Type B pancreatic cell (in vitro differentiated cells): Measurements from ENCODE around the gene RET. TPM values are rescaled to one million over a fixed set of nuclear protein-coding genes. Genes with fewer than 3 reads are reported as not detected.

Experiments used
- DNase-seq: peaks from one replicate; pipeline ENCODE4 v3.0.0; 2021; ENCODE audit warnings: mixed read lengths; ENCODE audit not compliant: unreplicated experiment; ENCODE audit errors: extremely low spot score
- H3K27ac Mint-ChIP-seq: 2 replicates; pipeline ENCODE4 v1.8.0; 2021; ENCODE audit warnings: mild to moderate bottlenecking, mixed read lengths
- H3K27me3 Mint-ChIP-seq: 2 replicates; pipeline ENCODE4 v1.8.0; 2021; ENCODE audit warnings: mixed read lengths
- H3K36me3 Mint-ChIP-seq: 2 replicates; pipeline ENCODE4 v1.8.0; 2021; ENCODE audit warnings: mixed read lengths
- H3K4me1 Mint-ChIP-seq: one replicate; pipeline ENCODE4 v1.8.0; 2021; ENCODE audit warnings: mixed read lengths; ENCODE audit not compliant: unreplicated experiment
- H3K4me3 Mint-ChIP-seq: 2 replicates; pipeline ENCODE4 v1.8.0; 2021; ENCODE audit warnings: mild to moderate bottlenecking, mixed read lengths
- H3K9me3 Mint-ChIP-seq: 2 replicates; pipeline ENCODE4 v1.8.0; 2021; ENCODE audit warnings: mixed read lengths
- total RNA-seq: library from RNA; stranded (reverse); gene quantifications from 2 replicates; pipeline ENCODE4 v1.2.1, GENCODE V29; 2021; ENCODE audit warnings: low replicate concordance
- TF ChIP-seq, protein P1 (sequence below): fragments of 200-600 bp; sonication (generic); conservative IDR thresholded peaks from 2 replicates; pipeline ENCODE4 v1.5.0; 2021; ENCODE audit warnings: antibody characterized with exemption, mild to moderate bottlenecking

RET gene
- total RNA-seq, 1 donor from 2014 or later: 8.2 TPM

DNA sequence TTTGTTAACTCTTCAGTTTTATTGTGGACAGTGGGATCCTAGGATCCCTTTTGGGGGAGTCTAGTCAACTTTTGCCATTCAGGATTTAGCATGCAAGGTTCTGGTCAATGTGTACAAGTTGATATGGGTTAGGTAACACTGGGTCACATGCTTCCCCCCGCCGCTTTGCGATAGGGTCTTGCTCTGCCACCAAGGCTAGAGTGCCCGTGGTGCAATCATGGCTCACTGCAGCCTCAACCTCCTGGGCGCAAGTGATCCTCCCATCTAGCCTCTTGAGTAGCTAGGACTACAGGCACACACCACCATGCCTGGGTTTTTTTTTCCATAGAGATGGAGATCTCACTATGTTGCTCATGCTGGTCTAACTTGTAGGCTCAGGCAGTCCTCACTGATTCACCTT, 58.2 kb downstream of the RET start:
- DNase-seq: no peak
- no peaks in the 10 kb centered on the region for H3K9me3 Mint-ChIP-seq
- H3K27ac Mint-ChIP-seq: no peak overlapping the region
- no peaks in the 10 kb centered on the region for H3K36me3 Mint-ChIP-seq
- no peak overlapping the region for H3K4me3 Mint-ChIP-seq
- H3K27me3 Mint-ChIP-seq: peaks cover 3% of the 10 kb centered on the region
- TF ChIP-seq, protein P1, sequence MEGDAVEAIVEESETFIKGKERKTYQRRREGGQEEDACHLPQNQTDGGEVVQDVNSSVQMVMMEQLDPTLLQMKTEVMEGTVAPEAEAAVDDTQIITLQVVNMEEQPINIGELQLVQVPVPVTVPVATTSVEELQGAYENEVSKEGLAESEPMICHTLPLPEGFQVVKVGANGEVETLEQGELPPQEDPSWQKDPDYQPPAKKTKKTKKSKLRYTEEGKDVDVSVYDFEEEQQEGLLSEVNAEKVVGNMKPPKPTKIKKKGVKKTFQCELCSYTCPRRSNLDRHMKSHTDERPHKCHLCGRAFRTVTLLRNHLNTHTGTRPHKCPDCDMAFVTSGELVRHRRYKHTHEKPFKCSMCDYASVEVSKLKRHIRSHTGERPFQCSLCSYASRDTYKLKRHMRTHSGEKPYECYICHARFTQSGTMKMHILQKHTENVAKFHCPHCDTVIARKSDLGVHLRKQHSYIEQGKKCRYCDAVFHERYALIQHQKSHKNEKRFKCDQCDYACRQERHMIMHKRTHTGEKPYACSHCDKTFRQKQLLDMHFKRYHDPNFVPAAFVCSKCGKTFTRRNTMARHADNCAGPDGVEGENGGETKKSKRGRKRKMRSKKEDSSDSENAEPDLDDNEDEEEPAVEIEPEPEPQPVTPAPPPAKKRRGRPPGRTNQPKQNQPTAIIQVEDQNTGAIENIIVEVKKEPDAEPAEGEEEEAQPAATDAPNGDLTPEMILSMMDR: no peak
- H3K4me1 Mint-ChIP-seq: peaks cover 14% of the 10 kb centered on the region

DNA sequence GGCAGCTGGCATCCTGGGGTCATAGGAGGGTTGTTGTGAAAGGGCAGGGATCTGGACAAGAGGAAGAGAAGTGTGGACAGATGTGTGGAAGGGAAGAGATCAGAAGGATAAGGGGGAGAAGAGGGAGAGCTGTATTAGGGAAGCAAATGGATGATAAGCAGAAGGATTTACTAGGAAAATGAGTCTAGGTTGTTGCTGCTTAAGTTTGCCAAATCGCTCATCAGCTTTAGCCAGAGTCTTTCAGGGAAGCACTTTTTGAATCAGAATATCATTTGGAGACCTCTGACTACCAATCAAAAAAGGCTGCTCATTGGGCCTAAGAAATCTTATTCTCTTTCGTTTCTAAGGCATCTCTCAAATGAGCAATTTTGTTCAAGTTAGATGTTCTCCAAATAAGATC, 58.8 kb downstream of the RET start:
- H3K4me1 Mint-ChIP-seq: peaks cover 18% of the 10 kb centered on the region
- TF ChIP-seq, protein P1: no peak
- no peaks in the 10 kb centered on the region for H3K36me3 Mint-ChIP-seq
- H3K27ac Mint-ChIP-seq: peak overlapping the region; percentile 73
- no peaks in the 10 kb centered on the region for H3K9me3 Mint-ChIP-seq
- no peak for DNase-seq
- H3K4me3 Mint-ChIP-seq: peak overlapping the region; percentile 96
- peaks cover 3% of the 10 kb centered on the region for H3K27me3 Mint-ChIP-seq

DNA sequence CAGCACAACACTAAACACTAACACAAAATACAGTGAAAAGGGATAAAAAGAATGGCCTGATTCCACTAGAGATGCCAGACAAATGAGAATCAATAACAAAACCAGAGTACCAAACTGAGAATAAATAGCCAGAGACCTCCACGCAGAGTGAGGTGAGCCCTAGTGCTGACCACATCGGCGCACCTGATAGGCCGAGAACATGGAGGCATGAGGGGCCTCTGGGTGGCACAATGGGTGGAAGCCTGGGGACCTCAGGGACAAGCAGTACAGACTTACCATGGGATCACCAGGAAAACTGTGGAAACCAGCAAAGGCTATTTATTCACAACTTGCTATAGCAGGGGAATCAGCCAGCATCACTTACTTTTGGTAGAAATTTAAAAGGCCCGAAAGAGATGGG, 59.6 kb downstream of the RET start:
- H3K27ac Mint-ChIP-seq: peak overlapping the region; percentile 73
- peak overlapping the region; percentile 96 for H3K4me3 Mint-ChIP-seq
- H3K27me3 Mint-ChIP-seq: peaks cover 3% of the 10 kb centered on the region
- H3K4me1 Mint-ChIP-seq: peaks cover 20% of the 10 kb centered on the region
- no peaks in the 10 kb centered on the region for H3K36me3 Mint-ChIP-seq
- H3K9me3 Mint-ChIP-seq: no peaks in the 10 kb centered on the region
- TF ChIP-seq, protein P1: no peak
- DNase-seq: no peak

DNA sequence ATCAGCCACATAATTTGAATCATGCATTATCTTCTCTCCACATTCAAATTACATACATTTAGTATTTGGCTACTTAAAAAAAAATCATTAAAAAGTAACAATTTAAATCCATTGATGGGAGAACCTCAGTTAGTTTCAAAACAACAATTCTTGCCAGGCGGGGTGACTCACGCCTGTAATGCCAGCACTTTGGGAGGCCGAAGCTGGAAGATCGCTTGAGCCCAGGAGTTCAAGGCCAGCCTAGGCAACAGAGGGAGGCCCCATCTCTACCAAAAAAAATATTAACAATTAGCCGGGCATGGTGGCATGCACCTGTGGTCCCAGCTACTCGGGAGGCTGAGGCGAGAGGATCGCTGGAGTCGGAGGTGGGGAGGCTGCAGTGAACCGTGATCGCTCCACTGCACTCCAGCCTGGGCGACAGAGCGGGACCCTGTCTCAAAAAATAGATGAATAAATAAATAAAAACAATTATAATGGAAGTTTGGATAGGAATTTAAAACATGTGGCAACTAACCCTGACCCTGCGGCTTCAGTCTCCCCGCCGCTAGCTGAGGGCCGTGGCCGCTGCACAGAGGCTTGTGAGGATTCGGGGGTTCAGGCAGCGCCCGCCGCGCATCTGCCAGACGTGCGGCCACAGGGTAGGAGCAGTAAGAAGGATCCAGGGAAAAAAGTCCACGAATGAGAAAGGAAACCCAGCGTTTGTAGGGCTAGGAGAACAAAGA, 60.3 kb downstream of the RET start:
- peak overlapping the region; percentile 96 for H3K27ac Mint-ChIP-seq
- no peak for DNase-seq
- peak overlapping the region; percentile 96 for H3K4me3 Mint-ChIP-seq
- H3K9me3 Mint-ChIP-seq: no peaks in the 10 kb centered on the region
- no peaks in the 10 kb centered on the region for H3K36me3 Mint-ChIP-seq
- TF ChIP-seq, protein P1: no peak
- peaks cover 3% of the 10 kb centered on the region for H3K27me3 Mint-ChIP-seq
- H3K4me1 Mint-ChIP-seq: peaks cover 20% of the 10 kb centered on the region

DNA sequence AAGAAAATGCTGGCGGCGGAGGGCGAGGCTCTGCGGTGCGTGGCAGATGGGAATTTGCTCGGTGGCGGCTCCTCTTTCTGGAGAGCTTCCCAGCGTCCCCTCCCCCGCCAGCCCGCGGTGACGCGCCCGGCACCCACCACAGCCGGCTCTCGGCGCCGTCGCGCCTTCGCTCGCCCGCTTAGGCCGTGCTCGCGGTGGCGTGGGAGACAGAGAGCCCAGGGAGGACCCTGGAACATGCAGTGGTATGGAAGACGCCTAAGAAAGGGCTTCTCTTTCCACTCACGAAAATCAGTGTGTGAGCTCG, 60.8 kb downstream of the RET start:
- H3K27me3 Mint-ChIP-seq: peaks cover 3% of the 10 kb centered on the region
- DNase-seq: peak; percentile 77

More for the DNA sequence above, 60.8 kb downstream of the RET start:
- peak overlapping the region; percentile 96 for H3K4me3 Mint-ChIP-seq
- TF ChIP-seq, protein P1: no peak
- H3K4me1 Mint-ChIP-seq: peaks cover 24% of the 10 kb centered on the region
- peaks cover 3% of the 10 kb centered on the region for H3K36me3 Mint-ChIP-seq
- H3K9me3 Mint-ChIP-seq: no peaks in the 10 kb centered on the region
- peak overlapping the region; percentile 96 for H3K27ac Mint-ChIP-seq
